Measurements from ENCODE around the gene AATF.
A peak's percentile ranks its signal among the peaks of the same experiment; 100 is the strongest.

The AATF gene

GRCh38 chr17:37098910-37099664, 150.3 kb downstream of the AATF start:
- ChIA-PET POLR2A (no interaction called here), CTCF (no interaction called here)
- H3K36me3 ChIP-seq (ENCODE audit: control insufficient read depth in 4 of 4, insufficient read depth in 4 of 4, low read length in 3 of 4): peaks cover 15 to 78% (median 31%) of the 10 kb centered on the region in 4 experiments
- no peak overlapping the region for H3K27ac ChIP-seq (ENCODE audit: insufficient read depth in 1 of 2, low read depth in 1 of 2, low read length in 2 of 2, poor library complexity in 1 of 2, severe bottlenecking in 2 of 2)
- H3K4me1 ChIP-seq (ENCODE audit: control extremely low read depth in 1 of 4, control insufficient read depth in 4 of 4, insufficient read depth in 4 of 4, low read length in 3 of 4): no peaks in the 10 kb centered on the region
- H3K9me3 ChIP-seq (ENCODE audit: control extremely low read depth in 1 of 5, control insufficient read depth in 4 of 5, insufficient read depth in 2 of 5, low read depth in 1 of 5, low read length in 4 of 5): no peaks in the 10 kb centered on the region
- no peak overlapping the region for H3K4me3 ChIP-seq (ENCODE audit: control insufficient read depth in 1 of 7, extremely low read depth in 1 of 7, insufficient read depth in 4 of 7, low read depth in 2 of 7, low read length in 6 of 7)
- peak in 2 of 3 donors; percentile 32 to 49 for DNase-seq
- 97% methylated on average over 6 of the region's 9 CpGs for WGBS (ENCODE audit: insufficient coverage)
- H3K27me3 ChIP-seq (replicated peaks in 2 of 5; ENCODE audit: control insufficient read depth in 4 of 5, insufficient read depth in 5 of 5, low read length in 4 of 5): no peaks in the 10 kb centered on the region

DNA sequence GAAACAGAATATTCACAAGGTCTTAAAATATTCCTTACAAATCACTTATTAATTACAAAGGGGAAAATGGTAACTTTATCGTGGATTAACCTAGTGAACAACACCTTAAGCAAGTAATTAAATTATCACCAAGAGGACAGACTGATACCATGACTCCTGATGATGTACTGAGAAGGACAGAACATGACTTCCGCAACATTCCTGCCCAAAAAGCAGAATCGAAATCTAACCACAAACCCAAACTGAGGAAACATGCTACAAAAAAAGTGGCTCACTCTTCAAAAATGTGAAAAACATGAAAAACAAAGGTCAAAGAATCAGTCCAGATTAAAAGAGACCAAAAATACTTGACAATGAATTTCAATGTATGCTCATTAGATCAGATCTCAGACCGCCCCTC, 151.5 kb downstream of the AATF start:
- WGBS (ENCODE audit: insufficient coverage): 80% methylated on average over 1 of the region's 4 CpGs

GRCh38 chr17:37101306-37101705, 152.6 kb downstream of the AATF start:
- Histone ChIP-seq H3K27me3 (replicated peaks in 2 of 5; ENCODE audit: control insufficient read depth in 4 of 5, insufficient read depth in 5 of 5, low read length in 4 of 5) (no peaks in the 10 kb centered on the region), H3K27ac (ENCODE audit: insufficient read depth in 1 of 2, low read depth in 1 of 2, low read length in 2 of 2, poor library complexity in 1 of 2, severe bottlenecking in 2 of 2) (no peak overlapping the region), H3K4me3 (ENCODE audit: control insufficient read depth in 1 of 7, extremely low read depth in 1 of 7, insufficient read depth in 4 of 7, low read depth in 2 of 7, low read length in 6 of 7) (no peak overlapping the region), H3K4me1 (ENCODE audit: control extremely low read depth in 1 of 4, control insufficient read depth in 4 of 4, insufficient read depth in 4 of 4, low read length in 3 of 4) (no peaks in the 10 kb centered on the region), H3K9me3 (ENCODE audit: control extremely low read depth in 1 of 5, control insufficient read depth in 4 of 5, insufficient read depth in 2 of 5, low read depth in 1 of 5, low read length in 4 of 5) (no peaks in the 10 kb centered on the region), H3K36me3 (ENCODE audit: control insufficient read depth in 4 of 4, insufficient read depth in 4 of 4, low read length in 3 of 4) (peaks cover 10 to 74% (median 22%) of the 10 kb centered on the region in 4 experiments)
- DNase-seq: no peak
- ChIA-PET POLR2A (interaction anchor here (0.7 kb wide), 1 partner anchor 54 kb away, joined by 3 read pairs; no protein-coding TSS in a partner anchor), CTCF (no interaction called here)
- WGBS (ENCODE audit: insufficient coverage): no CpG with 5 or more reads among the region's 2 CpGs

More for the DNA sequence above, 151.5 kb downstream of the AATF start:
- Histone ChIP-seq H3K4me1 (ENCODE audit: control extremely low read depth in 1 of 4, control insufficient read depth in 4 of 4, insufficient read depth in 4 of 4, low read length in 3 of 4) (no peaks in the 10 kb centered on the region), H3K9me3 (ENCODE audit: control extremely low read depth in 1 of 5, control insufficient read depth in 4 of 5, insufficient read depth in 2 of 5, low read depth in 1 of 5, low read length in 4 of 5) (no peaks in the 10 kb centered on the region), H3K36me3 (ENCODE audit: control insufficient read depth in 4 of 4, insufficient read depth in 4 of 4, low read length in 3 of 4) (peaks cover 15 to 78% (median 31%) of the 10 kb centered on the region in 4 experiments), H3K27me3 (replicated peaks in 2 of 5; ENCODE audit: control insufficient read depth in 4 of 5, insufficient read depth in 5 of 5, low read length in 4 of 5) (no peaks in the 10 kb centered on the region), H3K27ac (ENCODE audit: insufficient read depth in 1 of 2, low read depth in 1 of 2, low read length in 2 of 2, poor library complexity in 1 of 2, severe bottlenecking in 2 of 2) (no peak overlapping the region), H3K4me3 (ENCODE audit: control insufficient read depth in 1 of 7, extremely low read depth in 1 of 7, insufficient read depth in 4 of 7, low read depth in 2 of 7, low read length in 6 of 7) (no peak overlapping the region)
- DNase-seq: no peak
- ChIA-PET POLR2A (no interaction called here), CTCF (no interaction called here)

DNA sequence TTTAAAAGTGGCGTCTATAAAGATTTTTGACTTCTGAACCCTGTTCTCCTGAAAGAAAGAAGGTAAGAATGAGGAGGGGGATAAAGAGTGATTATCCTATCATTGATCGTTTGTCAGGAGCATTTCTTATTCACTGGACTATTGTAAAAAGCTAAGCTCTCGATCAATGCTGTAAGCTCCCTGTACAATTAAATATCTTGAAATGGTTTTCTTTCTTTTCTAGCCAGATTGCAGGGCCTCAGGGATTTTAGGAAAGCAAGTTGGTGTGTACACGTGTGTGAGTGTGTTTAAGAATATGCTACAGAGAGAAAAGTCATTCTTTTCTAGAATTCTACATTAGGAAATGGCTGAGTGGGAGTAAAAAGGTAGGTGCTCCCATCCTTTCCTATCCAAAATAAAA, 154.5 kb downstream of the AATF start:
- H3K27me3 ChIP-seq (replicated peaks in 2 of 5; ENCODE audit: control insufficient read depth in 4 of 5, insufficient read depth in 5 of 5, low read length in 4 of 5): no peaks in the 10 kb centered on the region
- H3K27ac ChIP-seq (ENCODE audit: insufficient read depth in 1 of 2, low read depth in 1 of 2, low read length in 2 of 2, poor library complexity in 1 of 2, severe bottlenecking in 2 of 2): no peak overlapping the region
- 100% methylated on average over 1 of the region's 4 CpGs for WGBS (ENCODE audit: insufficient coverage)
- CTCF ChIA-PET: no interaction called here
- H3K36me3 ChIP-seq (ENCODE audit: control insufficient read depth in 4 of 4, insufficient read depth in 4 of 4, low read length in 3 of 4): peaks cover under 1 to 73% (median 10%) of the 10 kb centered on the region in 4 experiments
- DNase-seq: no peak
- H3K4me1 ChIP-seq (ENCODE audit: control extremely low read depth in 1 of 4, control insufficient read depth in 4 of 4, insufficient read depth in 4 of 4, low read length in 3 of 4): no peaks in the 10 kb centered on the region
- no peaks in the 10 kb centered on the region for H3K9me3 ChIP-seq (ENCODE audit: control extremely low read depth in 1 of 5, control insufficient read depth in 4 of 5, insufficient read depth in 2 of 5, low read depth in 1 of 5, low read length in 4 of 5)
- POLR2A ChIA-PET: no interaction called here
- H3K4me3 ChIP-seq (ENCODE audit: control insufficient read depth in 1 of 7, extremely low read depth in 1 of 7, insufficient read depth in 4 of 7, low read depth in 2 of 7, low read length in 6 of 7): no peak overlapping the region

DNA sequence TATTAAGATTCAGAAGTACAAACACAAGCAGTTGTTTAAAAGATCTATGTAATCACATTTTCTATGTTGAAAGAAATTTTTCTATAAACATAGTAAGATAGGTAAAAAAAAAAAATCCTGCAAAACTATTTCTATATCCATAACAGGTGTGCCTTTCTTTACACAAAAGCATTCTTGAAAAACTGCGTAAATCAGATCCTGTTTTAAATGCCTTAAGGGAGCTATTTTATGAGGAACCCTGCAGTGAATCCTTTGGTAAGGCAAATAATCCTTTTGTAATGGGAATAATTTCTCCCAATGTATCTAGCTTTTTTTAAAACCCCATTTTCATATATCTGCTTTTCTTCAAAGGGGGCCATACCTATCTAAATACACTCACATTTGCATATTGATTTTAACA, 157.3 kb downstream of the AATF start:
- DNase-seq: no peak
- ChIA-PET POLR2A (no interaction called here), CTCF (no interaction called here)
- H3K36me3 ChIP-seq (ENCODE audit: control insufficient read depth in 4 of 4, insufficient read depth in 4 of 4, low read length in 3 of 4): peaks cover 0 to 90% (median 20%) of the 10 kb centered on the region in 4 experiments
- no peak overlapping the region for H3K27ac ChIP-seq (ENCODE audit: insufficient read depth in 1 of 2, low read depth in 1 of 2, low read length in 2 of 2, poor library complexity in 1 of 2, severe bottlenecking in 2 of 2)
- H3K27me3 ChIP-seq (replicated peaks in 2 of 5; ENCODE audit: control insufficient read depth in 4 of 5, insufficient read depth in 5 of 5, low read length in 4 of 5): no peaks in the 10 kb centered on the region
- no peaks in the 10 kb centered on the region for H3K4me1 ChIP-seq (ENCODE audit: control extremely low read depth in 1 of 4, control insufficient read depth in 4 of 4, insufficient read depth in 4 of 4, low read length in 3 of 4)
- H3K4me3 ChIP-seq (ENCODE audit: control insufficient read depth in 1 of 7, extremely low read depth in 1 of 7, insufficient read depth in 4 of 7, low read depth in 2 of 7, low read length in 6 of 7): no peak overlapping the region
- no peaks in the 10 kb centered on the region for H3K9me3 ChIP-seq (ENCODE audit: control extremely low read depth in 1 of 5, control insufficient read depth in 4 of 5, insufficient read depth in 2 of 5, low read depth in 1 of 5, low read length in 4 of 5)
- no CpG with 5 or more reads among the region's 1 CpG for WGBS (ENCODE audit: insufficient coverage)

Data from common myeloid progenitor, CD34-positive (primary cell).